Mesendoderm (in vitro differentiated cells): ENCODE measurements around the gene TEX55. TPM values are rescaled to one million over a fixed set of nuclear protein-coding genes. Genes with fewer than 3 reads are reported as not detected.

Experiments
- DNase-seq: peaks from one replicate; pipeline ENCODE4 v3.0.0; 2013
- H2AK5ac ChIP-seq: 2 replicates; pipeline ENCODE4 v1.6.1; 2013; ENCODE audit warnings: low read length, inconsistent platforms
- H2BK120ac ChIP-seq: 2 replicates; pipeline ENCODE4 v1.6.1; 2013; ENCODE audit warnings: low read depth, mild to moderate bottlenecking, low read length, moderate library complexity, mixed read lengths
- H2BK15ac ChIP-seq: replicated peaks from 2 replicates; pipeline ENCODE4 v1.6.1; 2013; ENCODE audit warnings: low read depth, mild to moderate bottlenecking, moderate library complexity
- H2BK5ac ChIP-seq: 2 replicates; pipeline ENCODE4 v1.6.1; 2013; ENCODE audit warnings: low read length, inconsistent platforms
- H3K18ac ChIP-seq: 2 replicates; pipeline ENCODE4 v1.6.1; 2013; ENCODE audit warnings: mild to moderate bottlenecking, low read length, mixed read lengths
- H3K23ac ChIP-seq: one replicate; pipeline ENCODE4 v1.6.1; 2013; ENCODE audit warnings: low read length
- H3K27ac ChIP-seq: 2 replicates; pipeline ENCODE4 v1.5.1; 2013; ENCODE audit warnings: low read depth, mild to moderate bottlenecking, inconsistent platforms, low read length, moderate library complexity
- H3K27me3 ChIP-seq: 2 replicates; pipeline ENCODE4 v1.6.1; 2013; ENCODE audit warnings: low read length, control low read depth, mild to moderate bottlenecking, inconsistent platforms; ENCODE audit not compliant: insufficient read depth, poor library complexity
- H3K36me3 ChIP-seq: 2 replicates; pipeline ENCODE4 v1.6.1; 2013; ENCODE audit warnings: low read length, inconsistent platforms; ENCODE audit not compliant: control insufficient read depth, insufficient read depth
- H3K4ac ChIP-seq: one replicate; pipeline ENCODE4 v1.6.1; 2013; ENCODE audit warnings: low read depth, mild to moderate bottlenecking, low read length, moderate library complexity
- H3K4me1 ChIP-seq: 2 replicates; pipeline ENCODE4 v1.6.1; 2013; ENCODE audit warnings: low read depth, low read length, inconsistent platforms; ENCODE audit not compliant: control insufficient read depth
- H3K4me2 ChIP-seq: 2 replicates; pipeline ENCODE4 v1.6.1; 2013; ENCODE audit warnings: low read length
- H3K4me3 ChIP-seq: 2 replicates; pipeline ENCODE4 v1.5.1; 2013; ENCODE audit warnings: mild to moderate bottlenecking, low read length
- H3K56ac ChIP-seq: one replicate; pipeline ENCODE4 v1.6.1; 2013; ENCODE audit warnings: low read length
- H3K79me1 ChIP-seq: 2 replicates; pipeline ENCODE4 v1.6.1; 2013; ENCODE audit warnings: low read length, inconsistent platforms
- H3K79me2 ChIP-seq: 2 replicates; pipeline ENCODE4 v1.6.1; 2013; ENCODE audit warnings: mild to moderate bottlenecking, low read length; ENCODE audit not compliant: control insufficient read depth, insufficient read depth
- H3K9ac ChIP-seq: 2 replicates; pipeline ENCODE4 v1.6.1; 2013; ENCODE audit warnings: low read length, inconsistent platforms
- H4K5ac ChIP-seq: one replicate; pipeline ENCODE4 v1.6.1; 2013; ENCODE audit warnings: low read length
- H4K8ac ChIP-seq: one replicate; pipeline ENCODE4 v1.6.1; 2013; ENCODE audit warnings: low read depth, mild to moderate bottlenecking, control low read depth, low read length, moderate library complexity
- WGBS: extraction: QIAGEN DNeasy Blood & Tissue Kit; methylation state at CpG from one replicate; pipeline ENCODE4 v1.1.7; 2013; ENCODE audit warnings: low lambda C conversion rate, missing lambda C conversion rate; ENCODE audit not compliant: insufficient coverage; ENCODE audit errors: extremely low coverage; 5-methylcytosine and 5-hydroxymethylcytosine counted together
- polyA plus RNA-seq, 2 experiments: library from polyadenylated mRNA; stranded (reverse); fragments of 200-250 nt; gene quantifications; one replicate each; pipeline ENCODE4 v1.2.3, GENCODE V29; 2013

TEX55 gene
- not detected for polyA plus RNA-seq (2013, experiment 1 of 2)
- polyA plus RNA-seq (2013, experiment 2 of 2): not detected

DNA sequence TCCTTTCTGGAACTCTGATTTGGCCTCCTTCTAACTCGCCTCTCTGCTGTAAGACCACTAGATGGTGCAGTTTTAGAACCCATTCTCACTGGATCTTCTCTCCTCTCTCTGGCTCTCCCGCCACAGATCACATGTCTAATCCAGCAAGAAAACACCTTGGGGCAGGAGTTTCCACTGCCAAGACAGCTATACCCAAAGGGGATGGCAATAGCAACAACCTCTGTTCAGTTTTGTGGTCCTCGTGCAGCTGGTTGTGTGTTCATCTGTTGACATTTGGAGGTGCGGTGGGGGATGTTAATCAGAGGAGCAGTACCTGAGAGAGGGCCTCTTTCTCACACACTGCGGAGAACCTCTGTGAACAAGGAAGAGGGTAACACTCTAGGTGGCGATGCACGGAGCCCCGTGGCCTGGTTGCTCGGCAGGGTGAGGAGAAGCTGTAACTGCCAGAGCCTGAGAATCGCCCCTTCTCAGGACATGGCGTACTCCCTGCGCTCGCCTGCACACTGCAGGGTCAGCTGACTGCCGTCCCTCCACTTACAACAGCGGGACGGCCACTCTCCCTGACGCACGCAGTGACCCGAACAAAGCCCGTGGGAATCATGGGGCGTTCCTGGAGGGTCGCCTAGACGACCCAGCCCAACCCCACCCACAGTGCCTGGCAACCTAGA lies at the start of gene TEX55:
TEX55 (plus strand) TSS at position 666 of the 668 bp plus-strand sequence. CDS start 25 bp downstream, outside the sequence.
- Histone ChIP-seq H4K5ac (no peak within 1 kb of the TSS), H3K4me1 (no peaks in the 10 kb centered on the region), H3K4ac (no peak within 1 kb of the TSS), H3K9ac (no peak within 1 kb of the TSS), H3K36me3 (no peaks in the 10 kb centered on the region), H3K4me3 (no peak within 1 kb of the TSS), H3K18ac (no peak within 1 kb of the TSS), H3K4me2 (no peak within 1 kb of the TSS), H2BK15ac (no peak within 1 kb of the TSS), H3K79me1 (no peaks in the 10 kb centered on the region), H4K8ac (no peak within 1 kb of the TSS), H3K27ac (no peak within 1 kb of the TSS), H3K56ac (peak within 1 kb of the TSS; percentile 69), H3K23ac (no peak within 1 kb of the TSS), H2BK5ac (peak within 1 kb of the TSS; percentile 33), H3K27me3 (no peaks in the 10 kb centered on the region), H2BK120ac (no peak within 1 kb of the TSS), H2AK5ac (no peak within 1 kb of the TSS), H3K79me2 (no peaks in the 10 kb centered on the region)
- WGBS: no CpG with 5 or more reads among the region's 23 CpGs
- peak; percentile 79 for DNase-seq

DNA sequence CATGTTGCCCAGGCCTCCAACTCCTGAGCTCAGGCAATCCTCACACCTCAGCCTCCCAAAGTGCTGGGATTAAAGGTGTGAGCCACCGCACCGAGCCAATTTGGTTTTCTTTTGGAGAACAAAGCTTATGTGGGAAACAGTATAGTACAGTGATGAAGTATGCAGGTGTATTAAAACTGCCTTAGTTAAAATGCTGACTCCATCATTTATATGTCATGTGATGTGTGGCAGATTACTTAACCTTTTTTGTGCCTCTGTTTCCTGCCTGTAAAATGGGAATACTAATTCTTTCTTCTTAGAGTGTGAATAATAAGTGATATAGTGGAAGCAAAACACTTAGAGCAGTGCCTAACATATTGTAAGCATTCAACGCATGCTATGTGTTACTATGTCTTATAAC lies 48.0 kb upstream of the TEX55 start:
- no peak overlapping the region for H3K27ac ChIP-seq
- no peak overlapping the region for H2BK15ac ChIP-seq
- no peak overlapping the region for H2AK5ac ChIP-seq
- H4K8ac ChIP-seq: no peak overlapping the region
- H3K4me2 ChIP-seq: no peak overlapping the region
- no peak overlapping the region for H3K4ac ChIP-seq
- no peak for DNase-seq
- no peak overlapping the region for H3K4me3 ChIP-seq
- no CpG with 5 or more reads among the region's 3 CpGs for WGBS
- H3K36me3 ChIP-seq: no peaks in the 10 kb centered on the region
- H2BK5ac ChIP-seq: no peak overlapping the region
- H2BK120ac ChIP-seq: no peak overlapping the region
- no peaks in the 10 kb centered on the region for H3K4me1 ChIP-seq
- no peaks in the 10 kb centered on the region for H3K79me1 ChIP-seq
- H3K23ac ChIP-seq: no peak overlapping the region
- no peaks in the 10 kb centered on the region for H3K79me2 ChIP-seq
- H3K18ac ChIP-seq: no peak overlapping the region
- no peak overlapping the region for H3K56ac ChIP-seq
- H4K5ac ChIP-seq: no peak overlapping the region
- no peak overlapping the region for H3K9ac ChIP-seq
- no peaks in the 10 kb centered on the region for H3K27me3 ChIP-seq

DNA sequence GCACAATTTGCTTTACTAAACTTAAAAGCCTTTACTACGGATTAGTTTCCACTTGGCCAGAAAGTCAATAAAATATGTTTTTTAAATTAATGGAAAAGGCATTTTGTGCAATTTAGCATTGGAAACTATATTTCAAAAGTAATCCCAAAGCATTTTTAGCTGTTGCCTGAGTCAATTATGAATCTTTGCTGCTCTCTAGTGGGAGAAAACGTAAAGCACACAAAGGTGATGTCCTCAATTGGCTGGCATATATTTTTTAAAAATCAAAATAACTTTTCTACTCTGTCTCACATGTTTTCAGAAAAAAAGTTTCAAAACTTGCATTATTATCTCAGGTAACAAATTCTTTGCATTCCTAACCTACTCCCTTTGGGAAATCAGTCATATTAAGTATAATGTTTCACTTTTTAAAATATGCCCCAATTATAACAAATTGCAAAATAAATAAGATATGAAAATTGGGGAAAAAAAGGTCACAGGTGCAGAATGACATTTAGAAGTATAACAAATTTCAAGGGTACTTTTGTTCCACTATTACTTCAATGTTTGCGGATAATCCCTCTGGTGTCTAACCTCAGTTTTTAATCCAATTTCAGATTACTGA lies 47.2 kb upstream of the TEX55 start:
- Histone ChIP-seq H2AK5ac (no peak overlapping the region), H3K79me1 (no peaks in the 10 kb centered on the region), H2BK120ac (no peak overlapping the region), H3K27ac (no peak overlapping the region), H3K56ac (no peak overlapping the region), H4K5ac (no peak overlapping the region), H3K23ac (no peak overlapping the region), H3K36me3 (no peaks in the 10 kb centered on the region), H3K79me2 (no peaks in the 10 kb centered on the region), H3K4ac (no peak overlapping the region), H3K4me1 (no peaks in the 10 kb centered on the region), H3K9ac (no peak overlapping the region), H2BK5ac (no peak overlapping the region), H3K4me3 (no peak overlapping the region), H3K18ac (no peak overlapping the region), H3K27me3 (no peaks in the 10 kb centered on the region), H2BK15ac (no peak overlapping the region), H3K4me2 (no peak overlapping the region), H4K8ac (no peak overlapping the region)
- WGBS: no CpG with 5 or more reads among the region's 3 CpGs
- peak; percentile 26 for DNase-seq

DNA sequence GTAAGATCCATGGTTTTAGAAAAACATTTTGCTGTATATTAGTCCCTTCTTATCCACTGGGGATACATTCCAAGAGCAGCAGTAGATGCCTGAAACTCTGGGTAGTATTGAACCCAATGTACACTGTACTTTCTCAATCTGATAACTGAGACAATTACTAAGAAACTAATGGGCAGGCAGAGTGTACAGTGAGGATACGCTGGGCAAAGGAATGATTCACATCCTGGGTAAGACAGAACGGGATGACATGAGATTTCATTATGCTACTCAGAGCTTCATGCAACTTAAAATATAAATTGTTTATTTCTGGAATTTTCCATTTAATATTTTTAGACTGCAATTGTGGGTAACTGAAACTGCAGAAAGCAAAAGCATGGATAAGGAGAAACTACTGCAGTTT lies 46.2 kb upstream of the TEX55 start:
- no peaks in the 10 kb centered on the region for H3K27me3 ChIP-seq

DNA sequence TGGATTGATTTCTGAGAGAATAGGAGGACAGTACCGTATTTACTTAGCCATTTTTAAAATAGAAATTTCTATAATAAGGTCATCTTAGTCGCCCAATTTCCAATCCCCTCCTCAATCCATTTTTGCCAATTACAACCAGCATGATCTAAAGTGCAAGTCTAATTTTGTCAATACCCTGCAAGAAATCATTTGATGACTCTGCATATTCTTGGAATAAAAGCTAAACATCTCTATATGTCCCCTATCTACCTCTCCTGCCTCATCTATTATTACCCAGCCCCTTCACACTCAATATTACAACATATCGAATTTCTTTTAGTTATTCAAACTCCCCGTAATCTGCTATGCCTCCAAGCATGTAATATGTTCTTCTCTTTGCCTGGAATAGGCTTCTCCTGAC lies 41.9 kb upstream of the TEX55 start:
- DNase-seq: no peak
- H3K4ac ChIP-seq: no peak overlapping the region
- H2BK15ac ChIP-seq: no peak overlapping the region
- no peak overlapping the region for H4K8ac ChIP-seq
- H2BK120ac ChIP-seq: no peak overlapping the region
- H3K79me1 ChIP-seq: no peaks in the 10 kb centered on the region
- H3K27ac ChIP-seq: no peak overlapping the region
- H3K4me3 ChIP-seq: no peak overlapping the region
- no peak overlapping the region for H3K23ac ChIP-seq
- no peaks in the 10 kb centered on the region for H3K27me3 ChIP-seq
- H3K18ac ChIP-seq: no peak overlapping the region
- H2AK5ac ChIP-seq: no peak overlapping the region
- no peaks in the 10 kb centered on the region for H3K79me2 ChIP-seq
- no peak overlapping the region for H3K9ac ChIP-seq
- no peak overlapping the region for H4K5ac ChIP-seq
- no peak overlapping the region for H3K56ac ChIP-seq
- H2BK5ac ChIP-seq: no peak overlapping the region
- H3K4me2 ChIP-seq: no peak overlapping the region
- H3K36me3 ChIP-seq: no peaks in the 10 kb centered on the region
- WGBS: 100% methylated on average over 2 of the region's 4 CpGs
- no peaks in the 10 kb centered on the region for H3K4me1 ChIP-seq

More for the DNA sequence above, 46.2 kb upstream of the TEX55 start:
- Histone ChIP-seq H3K4ac (no peak overlapping the region), H2BK120ac (no peak overlapping the region), H3K27ac (no peak overlapping the region), H3K4me2 (no peak overlapping the region), H3K4me3 (no peak overlapping the region), H3K18ac (no peak overlapping the region), H3K56ac (no peak overlapping the region), H4K5ac (no peak overlapping the region), H3K9ac (no peak overlapping the region), H2BK5ac (no peak overlapping the region), H4K8ac (no peak overlapping the region), H3K23ac (no peak overlapping the region), H3K79me2 (no peaks in the 10 kb centered on the region), H2AK5ac (no peak overlapping the region), H3K79me1 (no peaks in the 10 kb centered on the region), H3K36me3 (no peaks in the 10 kb centered on the region), H3K4me1 (no peaks in the 10 kb centered on the region), H2BK15ac (no peak overlapping the region)
- WGBS: no CpG with 5 or more reads among the region's 2 CpGs
- DNase-seq: no peak
